IMR-90 (cell line): ENCODE measurements around the gene STAT6.

Source experiments
- BHLHE40 ChIP-seq: fragments of 150-350 bp; IDR thresholded peaks from 2 replicates; pipeline ENCODE4 v1.6.1; 2016; ENCODE audit warnings: mild to moderate bottlenecking, low read depth, low read length
- CEBPB ChIP-seq: IDR thresholded peaks from 2 replicates; pipeline ENCODE4 v1.6.1; 2012; ENCODE audit warnings: low read depth, low read length, improper control_type of control experiment
- CTCF ChIP-seq: conservative IDR thresholded peaks from 2 replicates; pipeline ENCODE4 v1.5.1; 2012; ENCODE audit warnings: mild to moderate bottlenecking, low read depth, low read length, improper control_type of control experiment
- ELK1 ChIP-seq: fragments of 150-350 bp; IDR thresholded peaks from 2 replicates; pipeline ENCODE4 v1.6.1; 2016; ENCODE audit warnings: low read depth, mild to moderate bottlenecking, low read length, moderate library complexity, borderline replicate concordance
- FOS ChIP-seq: fragments of 150-350 bp; IDR thresholded peaks from 2 replicates; pipeline ENCODE4 v1.6.1; 2016; ENCODE audit warnings: low read depth, low read length
- MAFK ChIP-seq: IDR thresholded peaks from 2 replicates; pipeline ENCODE4 v1.6.1; 2012; ENCODE audit warnings: low read depth, low read length, improper control_type of control experiment
- MAZ ChIP-seq: IDR thresholded peaks from 2 replicates; pipeline ENCODE4 v1.6.1; 2012; ENCODE audit warnings: low read depth, mild to moderate bottlenecking, low read length, improper control_type of control experiment, moderate library complexity, borderline replicate concordance
- MXI1 ChIP-seq: IDR thresholded peaks from 2 replicates; pipeline ENCODE4 v1.6.1; 2012; ENCODE audit warnings: low read depth, mild to moderate bottlenecking, low read length, moderate library complexity, borderline replicate concordance
- POLR2A ChIP-seq: IDR thresholded peaks from 2 replicates; pipeline ENCODE4 v1.6.1; 2012; ENCODE audit warnings: mild to moderate bottlenecking, low read depth, low read length
- RAD21 ChIP-seq: IDR thresholded peaks from 2 replicates; pipeline ENCODE4 v1.6.1; 2012; ENCODE audit warnings: low read length, improper control_type of control experiment
- RCOR1 ChIP-seq: IDR thresholded peaks from 2 replicates; pipeline ENCODE4 v1.6.1; 2012; ENCODE audit warnings: mild to moderate bottlenecking, low read length, improper control_type of control experiment; ENCODE audit not compliant: insufficient replicate concordance
- SMC3 ChIP-seq: fragments of 150-350 bp; IDR thresholded peaks from 2 replicates; pipeline ENCODE4 v1.6.1; 2016; ENCODE audit warnings: low read depth, mild to moderate bottlenecking, antibody characterized with exemption, low read length, moderate library complexity
- USF2 ChIP-seq: fragments of 150-350 bp; IDR thresholded peaks from 2 replicates; pipeline ENCODE4 v1.6.1; 2017; ENCODE audit warnings: mild to moderate bottlenecking, antibody characterized with exemption, low read length, low read depth

- TF ChIP-seq CTCF (no peak), POLR2A (no peak), MXI1 (no peak), MAZ (no peak), FOS (no peak), RAD21 (no peak), ELK1 (no peak), USF2 (no peak), SMC3 (no peak; the same call in 1 of the 2 replicates), BHLHE40 (no peak), MAFK (no peak), RCOR1 (no peak), CEBPB (no peak)
Observed at GRCh38 chr12:57112492-57113294, 1.5 kb upstream of the STAT6 start.
